Stimulated activated CD8-positive, alpha-beta memory T cell treated with anti-CD3 and anti-CD28 coated beads, Interleukin-7, amount 100 ng/mL, for 48 hours (primary cell): Measurements from ENCODE around the gene ATAD3C.
"Not testable (repeated sequence)": the region's sequence is repeated elsewhere in the genome, so short reads cannot be mapped to it uniquely, and the experiment has no call there.

Experiments used
- DNase-seq, 2 donors: peaks; one replicate each; pipeline ENCODE4 v3.0.0-alpha.2; 2020; ENCODE audit warnings: low read depth in 1 of 2; ENCODE audit errors: extremely low read depth in 1 of 2

Gene ATAD3C, protein sequence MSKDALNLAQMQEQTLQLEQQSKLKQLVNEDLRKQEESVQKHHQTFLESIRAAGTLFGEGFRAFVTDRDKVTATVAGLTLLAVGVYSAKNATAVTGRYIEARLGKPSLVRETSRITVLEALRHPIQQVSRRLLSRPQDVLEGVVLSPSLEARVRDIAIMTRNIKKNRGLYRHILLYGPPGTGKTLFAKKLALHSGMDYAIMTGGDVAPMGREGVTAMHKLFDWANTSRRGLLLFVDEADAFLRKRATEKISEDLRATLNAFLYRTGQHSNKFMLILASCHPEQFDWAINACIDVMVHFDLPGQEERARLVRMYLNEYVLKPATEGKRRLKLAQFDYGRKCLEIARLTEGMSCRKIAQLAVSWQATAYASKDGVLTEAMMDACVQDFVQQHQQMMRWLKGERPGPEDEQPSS

DNA sequence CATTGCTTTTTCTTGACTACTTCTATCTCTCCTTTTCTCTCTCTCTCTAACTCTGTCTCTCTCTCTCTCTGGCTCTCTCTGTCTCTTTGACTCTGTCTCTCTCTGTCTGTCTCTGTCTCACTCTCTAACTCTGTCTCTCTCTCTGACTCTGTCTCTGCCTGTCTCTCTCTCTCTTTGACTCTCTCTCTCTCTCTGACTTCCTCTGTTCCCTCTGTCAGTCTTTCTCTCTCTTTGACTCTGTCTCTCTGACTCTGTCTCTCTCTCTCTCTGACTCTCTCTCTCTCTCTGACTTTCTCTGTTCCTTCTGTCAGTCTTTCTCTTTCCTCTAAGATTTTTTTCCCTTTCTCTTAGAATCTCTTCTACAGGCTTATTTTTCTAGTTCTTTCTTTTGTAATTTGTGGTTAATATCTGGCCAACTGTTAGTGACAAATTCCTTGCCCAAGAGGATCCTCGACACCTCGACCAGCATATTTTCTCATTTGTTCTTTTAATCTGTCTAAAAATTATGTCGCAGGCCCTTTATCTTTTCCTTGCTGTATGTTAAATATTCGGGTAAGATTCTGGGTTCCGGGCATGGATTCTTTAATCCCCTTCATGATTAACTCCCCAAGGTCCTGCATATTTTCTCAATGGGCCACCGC lies at the start of gene ATAD3C:
Gene ATAD3C (plus strand): TSS at position 591 of the 641 bp plus-strand sequence. CDS start 995 bp downstream, outside the sequence.
- DNase-seq, result no peak

DNA sequence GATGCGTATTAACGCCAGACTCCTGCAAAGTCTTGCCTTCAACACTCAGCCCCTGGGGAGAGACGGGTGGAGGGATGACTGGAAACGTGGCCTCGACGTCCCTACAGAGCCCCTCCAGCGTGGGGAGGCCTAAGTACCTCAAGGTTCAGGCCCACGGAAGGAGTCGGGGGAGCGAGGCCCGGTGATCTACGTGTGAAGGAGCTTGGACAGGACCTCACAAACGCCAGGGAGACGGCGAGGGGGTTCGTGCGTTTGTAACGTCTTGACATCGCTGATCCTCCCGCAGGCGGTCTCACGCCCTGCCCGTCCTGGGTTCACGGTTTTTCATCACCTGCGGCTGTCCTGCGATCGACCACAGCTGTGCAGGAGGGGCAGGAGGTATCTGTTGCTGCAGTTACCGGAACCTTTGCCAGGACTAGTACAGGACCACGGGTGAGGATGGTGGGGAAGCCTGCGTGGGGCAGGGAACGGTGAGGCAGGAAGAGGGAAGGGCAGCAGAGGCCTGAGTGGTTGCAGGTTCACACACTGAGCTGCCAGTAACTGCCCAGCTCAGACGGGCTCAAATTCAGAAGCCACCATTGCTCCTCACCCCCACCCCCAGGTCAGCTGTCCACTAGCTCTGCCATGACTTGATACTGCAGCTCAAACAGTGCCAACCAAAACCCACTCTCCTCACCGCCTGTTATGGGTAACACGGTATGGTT lies 49.5 kb upstream of the ATAD3C start:
- no peak for DNase-seq

DNA sequence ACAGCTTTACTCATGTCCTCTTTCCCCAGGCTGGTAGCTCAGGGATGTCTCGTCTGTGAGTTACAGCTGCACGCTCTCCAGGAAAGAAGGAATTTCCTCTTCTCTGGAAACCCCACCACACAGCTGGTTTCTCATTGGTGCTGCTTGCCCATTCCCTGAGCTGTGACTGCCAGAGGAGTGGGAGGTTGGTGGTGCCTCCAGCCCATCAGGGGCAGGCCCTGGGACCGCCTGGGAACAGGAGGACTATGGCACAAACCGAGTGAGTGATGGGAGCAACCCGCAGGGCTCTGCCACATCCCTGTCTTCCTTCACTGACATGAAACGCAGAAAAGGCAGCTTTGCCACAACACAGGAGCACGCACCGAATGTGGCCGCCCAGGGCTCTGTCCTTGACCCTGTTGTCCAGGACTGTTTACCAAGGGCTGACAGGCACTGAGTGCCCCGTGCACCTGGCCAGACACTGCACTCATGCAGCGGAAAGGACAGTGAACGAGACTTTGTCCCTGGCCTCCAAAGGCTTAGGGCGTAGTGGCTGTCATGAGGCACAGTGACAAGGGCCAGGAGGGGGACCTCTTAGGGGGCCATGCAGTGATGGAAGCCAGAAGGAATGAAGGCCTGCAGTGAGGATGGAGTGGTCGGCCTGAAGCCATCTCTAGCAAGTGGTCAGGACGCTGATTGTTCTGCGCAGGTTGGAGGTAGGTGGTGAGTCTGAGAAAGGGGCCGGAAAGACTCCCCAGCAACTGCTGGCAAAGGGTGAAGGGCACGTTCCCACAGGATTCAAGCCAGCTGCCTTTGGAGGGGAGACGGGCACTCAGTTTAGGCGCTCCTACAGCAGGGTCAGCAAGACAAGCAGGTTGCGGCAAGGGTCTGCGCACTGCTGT lies 48.7 kb upstream of the ATAD3C start:
- DNase-seq, result no peak

DNA sequence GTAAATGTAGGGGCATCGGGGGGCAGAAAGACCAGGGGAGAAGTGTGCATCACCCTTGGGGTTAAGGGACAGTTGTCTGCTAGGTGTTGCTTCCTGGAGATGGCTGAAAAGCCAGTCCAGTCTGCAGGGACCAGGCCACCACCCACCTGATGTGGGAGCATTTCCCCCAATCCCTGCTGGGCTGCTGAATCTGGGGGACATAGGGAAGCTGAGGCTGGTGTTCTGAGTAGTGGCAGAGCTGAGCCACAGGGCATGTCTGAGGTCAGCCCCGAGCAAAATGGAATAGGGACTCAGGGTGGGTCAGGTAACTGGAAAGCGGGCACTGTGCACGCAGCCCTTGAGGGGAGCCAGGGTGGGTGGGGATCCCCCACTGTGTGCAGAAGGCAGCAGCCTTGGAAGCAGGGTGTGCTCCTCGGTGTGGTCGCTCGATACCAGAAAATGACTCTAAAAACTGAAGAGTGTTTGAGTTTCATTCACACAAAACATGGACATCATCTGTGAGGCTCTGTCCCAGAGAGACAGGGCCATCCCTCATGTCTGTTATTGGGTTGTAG lies 48.0 kb upstream of the ATAD3C start:
- no peak for DNase-seq

DNA sequence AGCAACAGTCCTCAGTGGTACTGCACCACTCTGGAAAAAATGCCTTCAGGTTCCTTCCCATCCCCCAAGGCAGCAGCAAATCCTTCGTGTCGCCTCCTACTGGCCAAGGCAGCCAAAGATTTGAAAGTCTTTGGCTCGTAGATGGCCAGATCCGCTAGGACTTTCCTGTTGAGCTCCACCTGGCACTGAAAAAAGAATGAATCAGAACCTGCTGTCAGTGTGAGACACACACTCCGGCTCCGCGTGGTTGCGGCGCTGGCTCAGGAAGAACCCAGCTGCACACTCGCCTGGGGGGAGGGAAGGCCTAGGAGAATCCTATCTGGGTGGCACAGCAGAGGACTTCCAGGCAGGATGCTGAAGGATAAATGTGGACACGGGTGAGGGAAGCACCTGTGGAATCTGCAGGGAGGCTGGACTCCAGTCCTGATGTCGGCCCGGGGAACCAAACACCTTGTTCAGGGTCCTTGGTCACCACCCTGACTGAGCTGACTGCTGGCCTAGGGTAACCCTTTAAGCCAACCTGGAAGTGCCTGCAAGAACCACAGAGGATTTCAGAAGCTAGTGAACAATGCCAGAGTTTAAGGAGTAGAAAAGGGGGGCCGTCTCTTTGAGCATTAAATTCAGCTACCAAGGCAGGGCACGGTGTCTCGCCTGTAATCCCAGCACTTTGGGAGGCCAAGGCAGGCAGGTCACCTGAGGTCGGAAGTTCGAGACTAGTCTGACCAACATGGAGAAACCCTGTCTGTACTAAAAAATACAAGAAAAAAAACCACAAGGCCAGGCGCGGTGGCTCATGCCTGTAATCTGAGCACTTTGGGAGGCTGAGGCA lies 47.2 kb upstream of the ATAD3C start:
- no peak for DNase-seq

DNA sequence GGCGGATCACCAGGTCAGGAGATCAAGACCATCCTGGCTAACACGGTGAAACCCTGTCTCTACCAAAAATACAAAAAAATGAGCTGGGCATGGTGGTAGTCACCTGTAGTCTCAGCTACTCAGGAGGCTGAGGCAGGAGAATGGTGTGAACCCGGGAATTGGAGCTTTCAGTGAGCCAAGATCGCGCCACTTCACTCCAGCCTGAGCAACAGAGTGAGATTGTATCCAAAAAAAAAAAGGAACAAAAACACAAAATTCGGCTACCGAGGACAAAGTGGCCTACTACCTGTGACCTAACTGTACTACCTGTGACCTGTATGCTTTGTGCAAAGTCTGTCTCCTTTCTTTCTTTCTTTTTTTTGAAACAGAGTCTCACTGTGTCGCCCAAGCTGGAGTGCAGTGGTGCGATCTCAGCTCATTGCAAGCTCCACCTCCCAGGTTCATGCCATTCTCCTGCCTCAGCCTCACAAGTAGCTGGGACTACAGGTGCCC lies 46.5 kb upstream of the ATAD3C start:
- not testable (repeated sequence) for DNase-seq

DNA sequence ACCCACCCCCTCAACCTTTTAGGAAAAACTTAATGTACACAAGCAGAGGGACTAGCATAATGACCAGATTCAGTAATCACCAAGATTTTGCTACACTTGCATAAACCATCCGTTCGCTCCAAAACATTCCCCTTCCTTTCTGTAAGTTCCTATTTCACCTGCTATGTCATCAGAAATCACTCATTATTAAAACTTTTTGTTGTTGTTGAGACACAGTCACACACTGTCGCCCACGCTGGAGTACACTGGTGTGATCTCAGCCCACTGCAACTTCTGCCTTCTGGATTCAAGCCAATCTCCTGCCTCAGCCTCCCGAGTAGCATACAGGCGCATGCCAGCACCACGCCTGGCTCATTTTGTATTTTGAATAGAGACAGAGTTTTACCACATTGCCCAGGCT lies 45.8 kb upstream of the ATAD3C start:
- no peak for DNase-seq

DNA sequence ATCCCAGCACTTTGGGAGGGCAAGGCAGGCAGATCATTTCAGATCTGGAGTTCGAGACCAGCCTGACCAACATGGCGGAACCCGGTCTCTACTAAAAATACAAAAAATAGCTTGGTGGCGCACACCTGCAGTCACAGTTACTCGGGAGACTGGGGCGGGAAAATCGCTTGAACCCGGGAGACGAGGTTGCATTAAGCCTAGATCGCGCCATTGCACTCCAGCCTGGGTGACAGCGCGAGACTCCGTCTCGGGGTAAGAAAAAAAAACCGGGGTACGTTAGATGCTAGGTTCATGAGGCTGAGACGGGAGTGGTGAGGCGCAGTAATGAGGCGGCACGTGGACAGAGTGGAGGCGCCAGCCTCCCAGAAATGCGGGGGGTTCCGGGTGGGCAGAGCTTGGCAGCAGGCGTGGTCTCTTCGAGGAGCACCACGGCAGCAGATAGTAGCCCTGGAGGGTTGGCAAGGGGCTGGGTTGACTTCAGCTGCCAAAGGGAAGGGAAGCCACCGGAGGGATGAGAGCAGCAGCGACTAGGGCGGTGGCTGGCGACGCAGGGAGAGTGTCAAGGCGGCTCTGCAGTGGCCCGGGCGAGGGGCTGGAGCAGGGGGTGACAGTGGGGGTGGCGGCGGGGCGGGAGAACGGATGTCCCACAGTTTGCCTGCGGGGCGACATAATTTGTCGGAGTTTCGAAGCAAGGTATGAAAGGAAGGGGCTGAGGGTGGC lies 43.2 kb upstream of the ATAD3C start:
- no peak for DNase-seq

DNA sequence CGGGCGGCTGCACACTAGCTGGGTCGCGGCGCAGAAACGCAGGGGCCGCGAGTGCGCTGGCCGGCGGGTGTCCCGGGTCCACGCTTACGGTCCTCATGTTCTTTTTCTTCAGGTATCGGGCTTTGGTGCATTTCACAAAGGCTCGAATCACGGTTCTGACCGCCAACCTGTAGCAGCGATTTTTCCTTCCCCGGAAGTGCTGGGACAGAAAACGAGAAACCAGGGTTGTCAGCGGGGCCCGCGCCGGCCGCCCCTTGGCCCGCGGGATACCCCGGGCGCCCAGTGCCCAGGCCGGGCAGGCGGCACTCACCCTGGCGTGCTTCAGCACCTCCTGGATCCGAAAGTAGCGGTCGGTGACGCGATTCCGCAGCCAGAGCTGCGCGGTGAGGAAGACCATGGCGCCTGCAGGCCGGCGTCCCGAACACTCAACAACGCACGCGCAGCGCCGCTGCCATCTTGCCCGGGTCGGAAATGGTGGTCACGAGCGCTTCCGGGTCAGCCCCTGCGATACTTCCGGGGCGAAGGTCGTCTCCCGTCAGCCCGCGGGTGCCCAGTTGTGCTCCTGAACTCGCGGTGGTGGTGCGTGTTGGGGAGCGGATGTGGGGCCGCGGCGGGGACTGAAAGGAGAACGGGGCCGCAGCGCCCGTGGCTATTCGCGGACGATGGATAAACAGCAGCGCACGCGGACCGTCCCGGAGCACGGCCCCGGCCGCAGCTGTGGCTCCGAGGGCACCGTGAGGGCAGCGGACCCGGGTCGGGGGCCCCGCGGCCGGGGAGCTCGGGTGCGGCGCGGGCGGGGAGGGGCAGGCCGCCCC lies 42.5 kb upstream of the ATAD3C start, which contains the start of gene MRPL20:
Gene MRPL20 (minus strand): TSS at position 473 of the 815 bp plus-strand sequence. CDS start 76 bp downstream, at position 397.
- peak; percentile 90 to 93 for DNase-seq

DNA sequence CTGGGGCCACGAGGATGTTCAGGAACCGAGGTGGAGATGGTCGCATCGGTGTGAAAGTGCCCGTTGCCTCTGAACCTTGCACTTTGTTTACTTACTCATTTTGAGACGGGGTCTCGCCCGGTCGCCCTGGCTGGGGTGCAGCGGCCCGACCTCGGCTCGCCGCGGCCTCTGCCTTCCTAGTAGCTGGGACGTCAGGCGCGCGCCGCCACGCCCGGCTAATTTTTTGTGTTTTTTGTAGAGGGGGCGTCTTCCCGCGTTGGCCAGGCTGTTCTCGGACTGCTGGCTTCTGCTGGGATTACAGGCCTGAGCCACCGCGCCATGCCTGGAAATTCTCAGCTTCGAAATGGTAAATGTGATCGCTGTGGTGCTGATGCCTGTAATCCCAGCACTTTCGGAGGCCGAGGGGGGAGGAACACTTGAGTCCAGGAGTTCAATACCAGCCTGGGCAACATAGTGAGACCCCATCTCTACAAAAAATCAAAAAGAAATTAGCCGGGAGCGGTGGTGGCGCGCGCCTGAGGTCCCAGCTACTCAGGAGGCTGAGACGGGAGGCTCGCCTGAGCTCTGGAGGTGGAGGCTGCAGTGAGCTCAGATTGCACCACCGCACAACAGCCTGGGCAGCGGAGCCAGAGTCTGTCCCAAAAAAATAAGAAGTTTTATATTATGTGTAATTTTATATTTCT lies 41.7 kb upstream of the ATAD3C start:
- no peak for DNase-seq

DNA sequence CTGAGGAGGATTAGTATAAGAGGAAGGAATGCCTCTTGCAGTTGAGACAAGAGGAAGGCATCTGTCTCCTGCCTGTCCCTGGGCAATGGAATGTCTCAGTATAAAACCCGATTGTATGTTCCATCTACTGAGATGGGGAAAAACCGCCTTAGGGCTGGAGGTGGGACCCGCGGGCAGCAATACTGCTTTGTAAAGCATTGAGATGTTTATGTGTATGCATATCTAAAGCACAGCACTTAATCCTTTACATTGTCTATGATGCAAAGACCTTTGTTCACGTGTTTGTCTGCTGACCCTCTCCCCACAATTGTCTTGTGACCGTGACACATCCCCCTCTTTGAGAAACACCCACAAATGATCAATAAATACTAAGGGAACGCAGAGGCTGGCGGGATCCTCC lies 39.3 kb upstream of the ATAD3C start:
- not testable (repeated sequence) for DNase-seq

DNA sequence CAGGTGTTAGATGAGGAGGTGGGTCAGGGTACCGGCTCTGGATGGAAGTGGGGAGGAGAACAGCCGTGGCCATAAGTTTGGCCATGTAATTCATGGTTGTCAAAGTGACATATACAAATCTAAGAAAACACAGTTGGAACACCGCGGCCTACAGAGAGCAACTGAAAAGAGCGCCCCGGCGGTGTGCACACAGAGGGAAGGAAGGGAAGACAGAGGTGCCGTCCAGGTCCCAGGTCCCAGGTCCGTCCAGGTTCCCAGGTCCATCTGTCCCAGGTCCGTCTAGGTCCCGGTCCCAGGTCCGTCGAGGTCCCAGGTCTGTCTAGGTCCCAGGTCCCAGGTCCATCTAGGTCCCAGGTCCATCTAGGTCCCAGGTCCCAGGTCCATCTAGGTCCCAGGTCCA lies 37.9 kb upstream of the ATAD3C start:
- no peak for DNase-seq

DNA sequence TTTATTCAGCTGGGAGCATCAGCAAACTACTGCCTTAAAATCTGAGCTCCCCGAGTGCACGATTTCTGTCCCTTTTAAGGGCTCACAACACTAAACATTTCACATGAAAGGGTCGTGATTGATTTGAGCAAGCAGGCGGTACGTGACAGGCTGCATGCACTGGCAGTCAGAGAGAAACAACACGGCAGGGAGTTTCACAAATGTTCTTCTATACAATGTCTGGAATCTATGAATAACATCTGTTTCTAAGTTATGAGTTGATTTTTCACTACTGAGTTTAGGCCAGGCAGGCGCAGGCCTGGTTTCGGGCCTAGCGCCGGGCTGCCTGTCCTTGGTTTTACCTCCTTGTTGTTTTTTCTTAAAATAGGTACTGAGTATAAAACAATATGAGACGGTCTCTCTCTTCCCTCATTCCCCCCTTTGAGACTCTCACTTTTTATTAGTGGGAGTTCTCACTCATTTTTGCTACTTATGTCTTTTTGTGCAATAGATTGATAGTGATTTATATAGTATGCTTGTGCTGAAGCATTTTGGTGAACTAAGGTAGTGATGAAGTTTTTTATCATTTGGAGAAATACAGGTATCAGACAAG lies 37.1 kb upstream of the ATAD3C start:
- not testable (repeated sequence) for DNase-seq

DNA sequence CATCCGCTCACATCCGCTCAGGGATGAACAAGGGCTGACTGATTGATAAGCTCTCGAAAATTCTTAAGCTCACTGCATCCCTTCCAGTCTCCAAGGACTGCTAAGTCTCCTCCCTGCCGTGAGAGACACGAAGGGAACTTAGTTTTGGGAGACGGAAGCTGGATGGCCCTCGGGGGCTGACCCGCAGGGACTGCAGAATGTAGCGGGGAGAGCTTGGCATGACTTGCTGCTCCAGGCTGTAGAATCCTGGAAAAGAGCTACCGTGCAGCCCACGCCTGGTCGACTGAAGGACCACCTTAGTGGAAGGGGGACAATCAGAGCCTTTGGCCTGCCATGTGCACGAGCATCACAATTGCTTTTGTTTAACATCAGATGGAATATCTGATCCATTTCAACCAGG lies 33.7 kb upstream of the ATAD3C start:
- DNase-seq, result no peak

DNA sequence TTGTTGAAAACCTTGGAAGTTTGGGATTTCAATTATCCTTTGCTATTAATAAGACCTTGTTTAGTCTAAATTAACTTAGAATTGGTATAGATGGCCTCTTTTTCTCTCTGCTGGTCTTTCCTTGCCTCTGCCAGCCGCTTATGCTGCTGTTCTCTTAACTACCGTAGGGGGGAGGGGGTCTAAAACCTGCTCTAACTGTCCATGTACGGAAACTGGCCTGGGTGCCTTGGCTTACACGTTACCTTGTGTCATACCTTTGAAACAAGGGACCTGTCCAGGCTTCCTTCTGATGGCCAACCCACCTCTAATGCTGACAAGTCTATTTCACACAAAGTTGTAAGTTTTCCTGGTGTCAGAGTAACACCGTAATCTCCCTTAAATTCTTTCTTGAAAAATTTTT lies 32.1 kb upstream of the ATAD3C start:
- DNase-seq, result not testable (repeated sequence)

DNA sequence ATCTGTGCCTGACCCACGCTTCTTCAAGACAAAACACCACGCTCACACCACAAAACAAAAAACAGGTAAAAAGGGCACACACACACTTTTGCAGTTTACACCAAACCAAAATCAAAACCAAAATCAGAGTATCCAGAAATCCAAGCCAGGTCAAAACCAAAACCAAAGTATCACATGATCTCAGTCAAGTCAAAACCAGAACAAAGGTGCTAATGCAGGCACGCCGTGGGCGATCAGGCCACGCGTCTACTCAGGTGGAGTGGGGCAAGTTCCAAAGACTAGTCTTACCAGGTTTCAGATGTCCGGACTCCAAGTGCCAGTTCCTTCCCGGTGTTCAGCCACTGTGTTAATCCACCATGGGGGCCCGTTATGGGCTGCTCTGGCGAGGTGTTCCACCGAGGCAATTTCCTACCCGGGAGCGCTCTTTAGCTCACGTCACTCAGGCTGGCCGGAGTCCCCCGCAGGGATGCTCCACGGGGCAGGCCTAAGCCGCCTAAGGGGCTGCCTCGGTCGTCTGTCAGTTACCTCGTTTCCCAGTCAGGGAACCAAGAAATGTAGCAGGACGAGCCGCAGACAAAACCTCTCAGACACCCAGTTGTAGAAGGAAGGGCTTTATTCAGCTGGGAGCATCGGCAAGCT lies 31.5 kb upstream of the ATAD3C start:
- DNase-seq, result not testable (repeated sequence)
